Stimulated activated CD8-positive, alpha-beta memory T cell treated with anti-CD3 and anti-CD28 coated beads, Interleukin-7, amount 100 ng/mL, for 24 hours (primary cell): ENCODE data around the gene PLBD2.
A peak's percentile ranks its signal among the peaks of the same experiment; 100 is the strongest.

ENCODE experiments used
- DNase-seq: peaks from one replicate; pipeline ENCODE4 v3.0.0-alpha.2; 2020; ENCODE audit warnings: low read depth

PLBD2 gene

GRCh38 chr12:113358381-113359132 is at the start of gene PLBD2:
PLBD2 (plus strand) TSS chr12:113358587; CDS start chr12:113358601, 14 bp downstream.
- DNase-seq: peak; percentile 88

- no peak for DNase-seq
Measured at GRCh38 chr12:113310489-113310888, 47.9 kb upstream of the PLBD2 start.

GRCh38 chr12:113314121-113314529 is 44.3 kb upstream of the PLBD2 start:
- DNase-seq: no peak

GRCh38 chr12:113315358-113315757 is 43.0 kb upstream of the PLBD2 start:
- DNase-seq: no peak

GRCh38 chr12:113316155-113316554 is 42.2 kb upstream of the PLBD2 start:
- DNase-seq: no peak

GRCh38 chr12:113317122-113317521 is 41.3 kb upstream of the PLBD2 start:
- DNase-seq: no peak

- DNase-seq: no peak
Measured at GRCh38 chr12:113318046-113318656, 40.2 kb upstream of the PLBD2 start.

- no peak for DNase-seq
Measured at GRCh38 chr12:113318900-113319628, 39.3 kb upstream of the PLBD2 start.

- DNase-seq: no peak
Measured at GRCh38 chr12:113320401-113320800, 38.0 kb upstream of the PLBD2 start.

GRCh38 chr12:113322343-113322742 is 36.0 kb upstream of the PLBD2 start:
- DNase-seq: no peak

- no peak for DNase-seq
Measured at GRCh38 chr12:113325916-113326315, 32.5 kb upstream of the PLBD2 start.

- DNase-seq: no peak
Measured at GRCh38 chr12:113326775-113327395, 31.5 kb upstream of the PLBD2 start.

- DNase-seq: no peak
Measured at GRCh38 chr12:113328368-113328889, 30.0 kb upstream of the PLBD2 start.

- no peak for DNase-seq
Measured at GRCh38 chr12:113329022-113329790, 29.2 kb upstream of the PLBD2 start.

GRCh38 chr12:113329791-113330417 is 28.5 kb upstream of the PLBD2 start:
- DNase-seq: no peak

- DNase-seq: no peak
Measured at GRCh38 chr12:113330505-113330904, 27.9 kb upstream of the PLBD2 start.

GRCh38 chr12:113332688-113333417 is 25.5 kb upstream of the PLBD2 start:
- DNase-seq: no peak

GRCh38 chr12:113333418-113333750 is 25.0 kb upstream of the PLBD2 start:
- no peak for DNase-seq

- DNase-seq: no peak
Measured at GRCh38 chr12:113333877-113334785, 24.3 kb upstream of the PLBD2 start.
